Superior temporal gyrus (tissue), 1 donor: ENCODE measurements around the gene PRR15.

Source experiments
- DNase-seq: peaks from one replicate; pipeline ENCODE4 v3.0.0-alpha.2; 2016; ENCODE audit errors: extremely low spot score

The PRR15 gene

GRCh38 chr7:29609162-29610037 is 45.8 kb downstream of the PRR15 start:
- no peak for DNase-seq

- DNase-seq = no peak
These were observed 46.5 kb downstream of the PRR15 start for GRCh38 chr7:29610086-29610485.

GRCh38 chr7:29611941-29612544 is 48.4 kb downstream of the PRR15 start:
- DNase-seq = no peak

- DNase-seq = no peak
These were observed 49.0 kb downstream of the PRR15 start for GRCh38 chr7:29612596-29612995.

- no peak for DNase-seq
These were observed 49.5 kb downstream of the PRR15 start for GRCh38 chr7:29613100-29613499.

GRCh38 chr7:29614229-29614628 is 50.6 kb downstream of the PRR15 start:
- no peak for DNase-seq
